Muscle layer of colon (tissue), 2 donors: ENCODE results near the gene PABPC1L2A.
"Not testable (repeated sequence)": the region's sequence is repeated elsewhere in the genome, so short reads cannot be mapped to it uniquely, and the experiment has no call there.

ENCODE experiments used
- H3K27ac ChIP-seq: one replicate; pipeline ENCODE4 v1.7.0; 2013; ENCODE audit warnings: low read depth, mild to moderate bottlenecking, low read length, moderate library complexity
- H3K27me3 ChIP-seq, 2 donors: one replicate each; pipeline ENCODE4 v1.7.0; 2013; ENCODE audit warnings: low read length in 2 of 2, mild to moderate bottlenecking in 2 of 2; ENCODE audit not compliant: insufficient read depth in 2 of 2, control insufficient read depth in 1 of 2
- H3K36me3 ChIP-seq: one replicate; pipeline ENCODE4 v1.7.0; 2013; ENCODE audit warnings: mild to moderate bottlenecking, low read length; ENCODE audit not compliant: insufficient read depth
- H3K4me1 ChIP-seq: one replicate; pipeline ENCODE4 v1.7.0; 2013; ENCODE audit warnings: mild to moderate bottlenecking, low read length; ENCODE audit not compliant: insufficient read depth
- H3K4me3 ChIP-seq, 2 donors: one replicate each; pipeline ENCODE4 v1.7.0; 2013; ENCODE audit warnings: low read length in 2 of 2, low read depth in 1 of 2, mild to moderate bottlenecking in 1 of 2, moderate library complexity in 1 of 2
- H3K9ac ChIP-seq: one replicate; pipeline ENCODE4 v1.7.0; 2013; ENCODE audit warnings: low read length
- H3K9me3 ChIP-seq: one replicate; pipeline ENCODE4 v1.7.0; 2013; ENCODE audit warnings: mild to moderate bottlenecking, low read length
- donor health status: abdominal sarcoma.
- donor health status: Adenocarcinoma of cecum.

The PABPC1L2A gene

DNA sequence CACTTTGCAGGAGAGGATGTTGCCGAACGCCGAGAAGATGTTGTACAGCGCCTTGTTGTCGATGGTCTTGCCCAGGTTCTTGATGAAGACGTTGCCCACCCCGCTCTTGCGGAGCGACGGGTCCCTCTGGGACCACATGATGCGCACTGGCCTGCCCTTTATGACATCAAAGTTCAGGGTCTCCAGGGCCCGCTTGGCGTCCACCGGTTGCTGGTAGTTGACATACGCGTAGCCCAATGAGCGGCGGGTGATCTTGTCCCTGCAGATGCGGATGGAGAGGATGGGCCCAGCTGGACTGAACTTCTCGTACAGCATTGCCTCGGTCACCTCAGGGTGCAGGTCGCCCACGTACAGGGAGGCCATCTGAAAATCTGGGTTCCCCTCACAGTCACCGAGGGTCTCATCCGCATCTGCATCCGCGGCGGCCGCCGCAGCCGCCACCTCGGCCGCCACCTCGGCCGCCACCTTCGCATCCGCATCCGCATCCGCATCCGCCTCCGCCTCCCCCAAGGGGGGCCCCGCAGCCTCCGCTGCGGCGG, at the start of gene PABPC1L2A:
TSS of gene PABPC1L2A (minus strand) at position 489 of the 539 bp plus-strand sequence. CDS start at position 363, 126 bp downstream.
- H3K36me3 ChIP-seq, H3K27ac ChIP-seq, H3K4me1 ChIP-seq, H3K4me3 ChIP-seq, H3K9me3 ChIP-seq, H3K9ac ChIP-seq: not testable (repeated sequence)
- H3K27me3 ChIP-seq: peaks cover 3 to 12% of the 10 kb centered on the region in 2 donors

DNA sequence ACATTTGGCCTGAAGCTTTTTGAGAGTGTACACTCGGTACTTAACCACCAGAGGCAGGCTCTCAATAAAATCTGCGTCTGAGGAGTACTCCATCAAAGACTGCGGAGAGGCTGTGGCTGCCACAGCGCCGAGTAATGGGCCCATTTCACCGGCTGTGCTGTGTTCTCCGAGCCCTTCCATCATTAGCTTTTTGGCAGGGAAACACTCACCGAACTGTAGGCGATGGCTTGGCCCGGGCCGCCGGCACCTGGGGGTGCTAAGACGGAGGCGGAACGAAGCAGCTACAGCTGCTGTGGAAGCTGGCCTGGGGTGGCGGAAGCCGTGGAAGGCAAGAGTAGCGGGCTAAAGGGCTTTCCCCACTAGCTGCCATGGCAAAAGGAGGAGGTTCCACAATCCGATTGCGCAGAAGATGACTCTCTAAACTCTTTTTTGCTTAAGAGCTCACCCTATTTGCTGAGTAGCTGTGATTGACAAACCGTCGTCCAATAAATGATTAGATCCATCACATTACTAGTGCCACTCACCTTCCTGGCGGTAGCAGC, 48.5 kb upstream of the PABPC1L2A start:
- no peaks in the 10 kb centered on the region for H3K36me3 ChIP-seq
- no peaks in the 10 kb centered on the region for H3K27me3 ChIP-seq
- no peaks in the 10 kb centered on the region for H3K4me1 ChIP-seq
- no peak overlapping the region for H3K4me3 ChIP-seq
- no peaks in the 10 kb centered on the region for H3K9me3 ChIP-seq
- no peak overlapping the region for H3K9ac ChIP-seq
- no peak overlapping the region for H3K27ac ChIP-seq

DNA sequence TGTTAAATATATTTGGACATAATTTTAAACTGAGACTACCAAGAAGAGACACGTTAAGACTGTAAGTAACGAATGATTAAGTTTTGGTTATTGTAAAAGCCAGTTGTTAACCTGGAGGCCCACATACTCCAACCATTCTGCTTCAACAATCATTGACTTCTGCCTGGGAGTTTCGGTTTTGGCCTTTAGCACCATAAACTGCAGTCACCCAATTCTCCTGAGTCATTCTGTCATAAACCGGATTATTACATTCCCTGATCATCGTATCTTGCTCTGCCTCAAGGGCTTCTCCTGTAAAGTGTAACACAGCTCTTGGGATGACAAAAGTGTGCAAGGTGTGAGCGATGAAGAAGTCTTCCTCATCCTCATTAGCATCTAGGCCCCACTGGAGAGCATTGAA, 46.9 kb upstream of the PABPC1L2A start:
- Histone ChIP-seq H3K4me3 (no peak overlapping the region), H3K9ac (no peak overlapping the region), H3K9me3 (no peaks in the 10 kb centered on the region), H3K4me1 (no peaks in the 10 kb centered on the region), H3K36me3 (no peaks in the 10 kb centered on the region), H3K27ac (no peak overlapping the region), H3K27me3 (no peaks in the 10 kb centered on the region)

- not testable (repeated sequence) for H3K27me3 ChIP-seq, H3K9me3 ChIP-seq, H3K4me3 ChIP-seq, H3K36me3 ChIP-seq, H3K27ac ChIP-seq, H3K9ac ChIP-seq, H3K4me1 ChIP-seq
These were observed 20.2 kb upstream of the PABPC1L2A start for GRCh38 chrX:73099505-73099904.

DNA sequence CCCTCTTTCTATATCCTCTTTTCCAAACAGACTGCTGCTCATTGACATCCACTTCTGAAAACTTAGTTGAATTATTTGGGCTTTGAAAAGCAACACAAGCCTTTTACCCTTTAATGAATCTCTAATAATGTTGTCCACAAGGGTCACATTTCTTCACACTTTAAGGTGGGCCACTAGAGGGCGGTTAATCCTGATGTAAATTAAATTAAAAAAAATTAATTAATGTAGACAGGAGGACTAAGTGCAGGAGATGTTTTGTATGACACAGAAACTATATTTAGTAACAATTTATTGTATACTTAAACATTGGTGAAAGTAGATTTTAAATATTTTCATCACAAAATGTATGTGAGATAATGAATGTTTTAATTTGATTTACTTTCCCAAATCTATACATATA, 7.5 kb upstream of the PABPC1L2A start:
- H3K36me3 ChIP-seq, H3K4me3 ChIP-seq, H3K4me1 ChIP-seq, H3K9me3 ChIP-seq, H3K27me3 ChIP-seq, H3K9ac ChIP-seq, H3K27ac ChIP-seq: not testable (repeated sequence)

GRCh38 chrX:73079884-73080283, 572 bp upstream of the PABPC1L2A start:
- not testable (repeated sequence) for H3K27ac ChIP-seq

DNA sequence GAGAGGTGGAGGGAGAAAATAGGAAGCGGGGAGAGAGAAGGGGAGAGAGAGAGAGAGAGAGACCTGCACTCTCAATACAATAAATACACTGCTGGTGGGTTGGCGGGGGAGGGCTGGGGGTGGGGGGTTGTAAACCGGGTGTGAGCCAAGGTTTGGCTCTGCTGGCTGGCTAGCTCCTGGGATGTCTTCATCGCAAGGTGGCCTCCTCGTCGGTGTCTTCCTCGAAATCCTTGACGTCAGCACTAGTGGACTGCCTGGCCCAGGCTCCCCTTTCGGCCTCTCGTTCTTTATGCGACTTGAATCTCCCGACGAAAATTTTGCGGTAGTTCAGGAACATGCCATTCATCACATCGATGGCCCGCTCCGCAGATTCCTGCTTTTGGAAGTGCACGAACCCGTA, 715 bp downstream of the PABPC1L2A start:
- not testable (repeated sequence) for H3K9ac ChIP-seq, H3K27ac ChIP-seq, H3K4me3 ChIP-seq, H3K9me3 ChIP-seq, H3K36me3 ChIP-seq, H3K4me1 ChIP-seq
- peaks cover 3 to 12% of the 10 kb centered on the region in 2 donors for H3K27me3 ChIP-seq

More at GRCh38 chrX:73079884-73080283, 572 bp upstream of the PABPC1L2A start:
- H3K27me3 ChIP-seq: peaks cover 3 to 12% of the 10 kb centered on the region in 2 donors
- not testable (repeated sequence) for H3K4me3 ChIP-seq, H3K36me3 ChIP-seq, H3K9ac ChIP-seq, H3K4me1 ChIP-seq, H3K9me3 ChIP-seq

DNA sequence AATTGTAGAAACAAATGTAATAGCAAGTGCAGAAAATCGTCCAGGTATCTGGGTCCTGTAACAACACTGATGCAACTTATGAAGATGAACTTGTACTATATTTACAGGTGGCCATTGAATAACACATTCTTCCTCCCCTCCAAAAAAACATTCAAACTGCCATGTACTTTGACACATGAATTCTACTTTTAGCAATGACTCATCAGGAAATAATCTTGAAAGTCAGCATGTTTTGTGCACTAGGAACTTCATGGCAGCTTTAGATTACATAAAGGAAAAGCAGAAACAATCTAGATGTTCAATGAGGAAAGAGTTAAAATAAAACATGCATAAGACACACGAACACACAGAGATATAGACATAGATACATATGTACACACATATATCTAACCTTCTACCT, 2.5 kb downstream of the PABPC1L2A start:
- Histone ChIP-seq H3K4me3 (no peak overlapping the region), H3K27ac (no peak overlapping the region), H3K9ac (no peak overlapping the region), H3K36me3 (no peaks in the 10 kb centered on the region), H3K27me3 (peaks cover 3 to 12% of the 10 kb centered on the region in 2 donors), H3K4me1 (no peaks in the 10 kb centered on the region), H3K9me3 (no peaks in the 10 kb centered on the region)

DNA sequence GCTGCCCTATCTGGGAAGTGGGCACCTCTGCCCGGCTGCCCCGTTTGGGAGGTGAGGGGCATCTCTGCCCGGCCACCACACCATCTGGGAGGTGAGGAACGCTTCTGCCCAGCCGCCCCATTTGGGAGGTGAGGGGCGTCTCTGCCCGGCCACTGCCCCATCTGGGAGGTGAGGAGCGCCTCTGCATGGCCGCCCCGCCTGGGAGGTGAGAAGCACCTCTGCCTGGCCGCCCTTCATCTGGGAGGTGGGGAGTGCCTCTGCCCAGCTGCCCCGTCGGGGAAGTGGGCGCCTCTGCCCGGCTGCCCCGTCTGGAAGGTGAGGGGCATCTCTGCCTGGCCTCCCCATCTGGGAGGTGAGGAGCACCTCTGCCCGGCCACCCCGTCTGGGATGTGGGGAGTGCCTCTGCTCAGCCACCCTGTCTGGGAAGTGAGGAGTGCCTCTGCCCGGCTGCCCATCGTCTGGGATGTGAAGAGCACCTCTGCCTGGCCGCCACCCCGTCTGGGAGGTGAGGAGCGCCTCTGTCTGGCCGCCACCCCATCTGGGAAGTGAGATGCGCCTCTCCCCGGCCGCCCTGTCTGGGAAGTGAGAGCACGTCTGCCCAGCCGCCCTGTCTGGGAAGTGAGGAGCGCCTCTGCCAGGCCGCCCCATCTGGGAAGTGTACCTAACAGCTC, 9.8 kb downstream of the PABPC1L2A start:
- H3K36me3 ChIP-seq: no peaks in the 10 kb centered on the region
- H3K9ac ChIP-seq: no peak overlapping the region
- H3K4me3 ChIP-seq: no peak overlapping the region
- no peaks in the 10 kb centered on the region for H3K27me3 ChIP-seq
- no peaks in the 10 kb centered on the region for H3K9me3 ChIP-seq
- H3K27ac ChIP-seq: no peak overlapping the region
- no peaks in the 10 kb centered on the region for H3K4me1 ChIP-seq

DNA sequence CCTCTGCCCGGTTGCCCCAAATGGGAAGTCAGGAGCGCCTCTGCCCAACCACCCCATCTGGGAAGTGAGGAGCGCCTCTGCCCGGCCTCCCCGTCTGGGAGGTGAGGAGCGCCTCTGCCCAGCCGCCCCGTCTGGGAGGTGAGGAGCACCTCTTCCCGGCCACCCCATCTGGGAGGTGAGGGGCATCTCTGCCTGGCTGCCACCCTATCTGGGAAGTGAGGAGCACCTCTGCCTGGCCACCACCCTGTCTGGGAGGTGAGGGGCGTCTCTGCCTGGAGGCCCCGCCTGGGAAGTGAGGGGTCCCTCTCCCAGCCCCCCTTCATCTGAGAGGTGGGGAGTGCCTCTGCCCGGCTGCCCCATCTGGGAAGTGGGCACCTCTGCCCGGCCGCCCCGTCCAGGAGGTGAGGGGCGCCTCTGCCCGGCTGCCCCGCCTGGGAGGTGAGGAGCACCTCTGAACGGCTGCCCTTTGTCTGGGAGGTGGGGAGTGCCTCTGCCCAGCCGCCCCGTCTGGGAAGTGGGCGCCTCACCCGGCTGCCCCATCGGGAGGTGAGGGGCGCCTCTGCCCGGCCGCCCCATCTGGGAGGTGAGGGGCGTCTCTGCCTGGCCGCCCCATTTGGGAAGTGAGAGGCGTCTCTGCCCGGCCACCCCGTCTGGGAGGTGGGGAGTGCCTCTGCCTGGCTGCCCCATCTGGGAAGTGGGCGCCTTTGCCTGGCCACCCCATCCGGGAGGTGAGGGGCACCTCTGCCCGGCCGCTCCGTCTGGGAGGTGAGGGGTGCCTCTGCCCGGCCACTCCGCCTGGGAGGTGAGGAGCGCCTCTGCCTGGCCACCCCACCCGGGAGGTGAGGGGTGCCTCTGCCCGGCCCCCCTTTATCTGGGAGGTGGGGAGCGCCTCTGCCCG, 10.6 kb downstream of the PABPC1L2A start:
- Histone ChIP-seq H3K27ac (no peak overlapping the region), H3K9me3 (no peaks in the 10 kb centered on the region), H3K4me1 (no peaks in the 10 kb centered on the region), H3K9ac (no peak overlapping the region), H3K4me3 (no peak overlapping the region), H3K36me3 (no peaks in the 10 kb centered on the region), H3K27me3 (no peaks in the 10 kb centered on the region)

GRCh38 chrX:73067761-73068466, 11.4 kb downstream of the PABPC1L2A start:
- not testable (repeated sequence) for H3K4me1 ChIP-seq, H3K27me3 ChIP-seq, H3K9me3 ChIP-seq, H3K27ac ChIP-seq, H3K4me3 ChIP-seq, H3K36me3 ChIP-seq, H3K9ac ChIP-seq
